Heart left ventricle (tissue), 13 donors: ENCODE measurements around the gene DPF1.

ENCODE experiments used
- CTCF ChIP-seq, 12 donors: fragments of 200-600 bp; sonication (generic) in 4 of 12; IDR thresholded peaks; one replicate each; pipeline versions ENCODE4 v1.5.0 to v1.8.0; 2018 to 2022; ENCODE audit warnings: antibody characterized with exemption in 12 of 12, mild to moderate bottlenecking in 5 of 12
- POLR2A ChIP-seq, 2 donors: fragments of 450-650 bp; IDR thresholded peaks; one replicate each; pipeline ENCODE4 v1.6.1; 2017; ENCODE audit warnings: antibody characterized with exemption in 2 of 2, mild to moderate bottlenecking in 2 of 2, moderate library complexity in 2 of 2
- donor health status: ischemic (EF 13 %, LVEDD 7.1; RV severe dilation, severe dysfunction).
- donor health status: DM: no; HTN: yes; CAD: no.
- donor health status: DM: no; HTN: no; CAD: no.
- donor health status: ischemic (EF 25% LVEDD 6.9; RV normal size, moderate dysfunction).
- donor health status: ischemic (EF 25% LVEDD 5.7; RV mildly dilated, moderate dysfunction).
- donor health status: ischemic (EF 35%, LVEDD 5.7; RV mildly dilated, moderate dysfunction).
- donor health status: nonischemic (EF 11% LVEDD 7.7; RV severe dilation, severe dysfunction).
- donor health status: DM: yes; HTN: yes; CAD: no.
- donor health status: PGD.
- donor health status: ischemic (EF 29% LVEDD 5.4; RV normal size, mild dysfunction).
- donor health status: nonischemic (EF 23%, LVEDD 6.1; RV moderate dilation, normal function).

- TF ChIP-seq CTCF (IDR thresholded peaks at IDR 0.05) (no peak), POLR2A (IDR thresholded peaks at IDR 0.05) (no peak)
Observed at GRCh38 chr19:38228005-38228377, 4.0 kb upstream of the DPF1 start.
